OCI-LY1 (cell line): ENCODE results near the gene SAG.

Experiments
- H2AFZ ChIP-seq: fragments of 200-600 bp; sonication (generic), shearing (Covaris generic); 2 replicates; pipeline ENCODE4 v1.6.0; 2014; ENCODE audit warnings: antibody characterized with exemption, mild to moderate bottlenecking, low read length
- H3F3A ChIP-seq: fragments of 200-600 bp; sonication (generic), shearing (Covaris generic); 2 replicates; pipeline ENCODE4 v1.6.0; 2014; ENCODE audit warnings: mild to moderate bottlenecking, antibody characterized with exemption, low read length, moderate library complexity; ENCODE audit not compliant: insufficient read depth
- H3K27ac ChIP-seq: fragments of 200-600 bp; sonication (generic); 2 replicates; pipeline ENCODE4 v1.5.1; 2014; ENCODE audit warnings: low read length, mixed run types, mild to moderate bottlenecking, low read depth; ENCODE audit not compliant: poor library complexity, severe bottlenecking
- H3K27me3 ChIP-seq: fragments of 200-600 bp; sonication (generic); 2 replicates; pipeline ENCODE4 v1.6.0; 2014; ENCODE audit warnings: antibody characterized with exemption, mild to moderate bottlenecking, low read length, moderate library complexity; ENCODE audit not compliant: insufficient read depth
- H3K36me3 ChIP-seq: fragments of 200-600 bp; sonication (generic); 2 replicates; pipeline ENCODE4 v1.6.1; 2014; ENCODE audit warnings: mild to moderate bottlenecking, antibody characterized with exemption, low read length, moderate library complexity, mixed read lengths; ENCODE audit not compliant: insufficient read depth
- H3K4me1 ChIP-seq: fragments of 200-600 bp; sonication (generic); 2 replicates; pipeline ENCODE4 v1.5.1; 2014; ENCODE audit warnings: mild to moderate bottlenecking, low read length, moderate library complexity; ENCODE audit not compliant: insufficient read depth, severe bottlenecking
- H3K4me2 ChIP-seq: fragments of 200-600 bp; sonication (generic), shearing (Covaris generic); 2 replicates; pipeline ENCODE4 v1.6.1; 2014; ENCODE audit warnings: low read length
- H3K4me3 ChIP-seq: fragments of 200-600 bp; sonication (generic); 2 replicates; pipeline ENCODE4 v1.5.1; 2014; ENCODE audit warnings: low read length, low read depth, mild to moderate bottlenecking, mixed read lengths; ENCODE audit not compliant: poor library complexity, severe bottlenecking
- H3K79me2 ChIP-seq: fragments of 200-600 bp; shearing (Covaris generic); 2 replicates; pipeline ENCODE4 v1.6.1; 2016; ENCODE audit warnings: mixed run types, low read length, mixed read lengths; ENCODE audit not compliant: insufficient read depth
- H3K9ac ChIP-seq: fragments of 200-600 bp; sonication (generic), shearing (Covaris generic); 2 replicates; pipeline ENCODE4 v1.6.1; 2014; ENCODE audit warnings: mild to moderate bottlenecking, low read length, mixed read lengths
- H3K9me2 ChIP-seq: fragments of 200-600 bp; sonication (generic), shearing (Covaris generic); 2 replicates; pipeline ENCODE4 v1.6.1; 2014; ENCODE audit warnings: low read depth, mild to moderate bottlenecking, low read length, mixed read lengths
- H3K9me3 ChIP-seq: fragments of 200-600 bp; shearing (Covaris generic); 2 replicates; pipeline ENCODE4 v1.6.1; 2014; ENCODE audit warnings: low read length, mixed read lengths
- H4K20me1 ChIP-seq: fragments of 200-600 bp; sonication (generic), shearing (Covaris generic); 2 replicates; pipeline ENCODE4 v1.6.0; 2016; ENCODE audit warnings: mild to moderate bottlenecking, low read length; ENCODE audit not compliant: insufficient read depth
- EZH2 ChIP-seq: fragments of 200-600 bp; sonication (generic), shearing (Covaris generic); IDR thresholded peaks from 2 replicates; pipeline ENCODE4 v1.8.0; 2017; ENCODE audit warnings: borderline replicate concordance, mixed run types, mild to moderate bottlenecking, antibody characterized with exemption, low read length, moderate library complexity, mixed read lengths
- TF ChIP-seq, protein P1 (sequence below): fragments of 200-600 bp; sonication (generic), shearing (Covaris generic); IDR thresholded peaks from 2 replicates; pipeline ENCODE4 v1.5.1; 2017; ENCODE audit warnings: mild to moderate bottlenecking, antibody characterized with exemption, low read length, moderate library complexity, mixed read lengths

Gene SAG

GRCh38 chr2:233326500-233326899, 18.9 kb downstream of the SAG start:
- Histone ChIP-seq H3K9me2 (no peaks in the 10 kb centered on the region), H4K20me1 (no peaks in the 10 kb centered on the region), H3K36me3 (no peaks in the 10 kb centered on the region), H3K9ac (no peak overlapping the region), H3K4me3 (no peak overlapping the region), H3K27me3 (no peaks in the 10 kb centered on the region; the same call in 1 of the 2 replicates), H3K4me1 (peaks cover 11% of the 10 kb centered on the region), H3K79me2 (no peaks in the 10 kb centered on the region), H2AFZ (no peak overlapping the region), H3K9me3 (0 out of 2 replicates have a peak, but pooled peaks cover 2% of the 10 kb centered on the region), H3F3A (no peaks in the 10 kb centered on the region), H3K4me2 (no peak overlapping the region), H3K27ac (no peak overlapping the region)
- TF ChIP-seq, protein P1, sequence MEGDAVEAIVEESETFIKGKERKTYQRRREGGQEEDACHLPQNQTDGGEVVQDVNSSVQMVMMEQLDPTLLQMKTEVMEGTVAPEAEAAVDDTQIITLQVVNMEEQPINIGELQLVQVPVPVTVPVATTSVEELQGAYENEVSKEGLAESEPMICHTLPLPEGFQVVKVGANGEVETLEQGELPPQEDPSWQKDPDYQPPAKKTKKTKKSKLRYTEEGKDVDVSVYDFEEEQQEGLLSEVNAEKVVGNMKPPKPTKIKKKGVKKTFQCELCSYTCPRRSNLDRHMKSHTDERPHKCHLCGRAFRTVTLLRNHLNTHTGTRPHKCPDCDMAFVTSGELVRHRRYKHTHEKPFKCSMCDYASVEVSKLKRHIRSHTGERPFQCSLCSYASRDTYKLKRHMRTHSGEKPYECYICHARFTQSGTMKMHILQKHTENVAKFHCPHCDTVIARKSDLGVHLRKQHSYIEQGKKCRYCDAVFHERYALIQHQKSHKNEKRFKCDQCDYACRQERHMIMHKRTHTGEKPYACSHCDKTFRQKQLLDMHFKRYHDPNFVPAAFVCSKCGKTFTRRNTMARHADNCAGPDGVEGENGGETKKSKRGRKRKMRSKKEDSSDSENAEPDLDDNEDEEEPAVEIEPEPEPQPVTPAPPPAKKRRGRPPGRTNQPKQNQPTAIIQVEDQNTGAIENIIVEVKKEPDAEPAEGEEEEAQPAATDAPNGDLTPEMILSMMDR, result no peak
- TF ChIP-seq EZH2, result no peak

DNA sequence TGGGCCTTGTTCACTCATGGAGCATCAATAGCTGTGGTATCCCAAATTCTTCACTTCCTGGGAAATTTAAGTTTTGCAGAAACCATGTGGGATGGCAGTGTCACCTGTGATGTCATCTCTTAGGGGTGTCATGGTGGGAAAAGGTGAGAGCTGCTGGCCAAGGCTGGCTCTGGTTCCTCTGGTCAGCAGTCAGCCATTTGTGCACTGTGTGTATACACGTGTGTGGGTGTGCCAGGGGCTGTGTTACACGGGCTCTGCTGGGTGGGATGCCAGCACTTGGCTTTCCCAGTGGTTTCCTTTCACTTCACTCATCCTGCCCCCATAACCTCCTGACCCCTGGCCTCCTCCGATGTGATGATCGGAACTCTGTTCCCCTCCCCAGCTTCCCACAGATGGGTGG, 21.3 kb downstream of the SAG start:
- Histone ChIP-seq H3K9ac (no peak overlapping the region), H4K20me1 (no peaks in the 10 kb centered on the region), H2AFZ (no peak overlapping the region), H3K36me3 (no peaks in the 10 kb centered on the region), H3F3A (no peaks in the 10 kb centered on the region), H3K4me2 (no peak overlapping the region), H3K79me2 (no peaks in the 10 kb centered on the region), H3K9me2 (no peaks in the 10 kb centered on the region), H3K9me3 (0 out of 2 replicates have a peak, but pooled peaks cover 2% of the 10 kb centered on the region), H3K4me3 (no peak overlapping the region), H3K4me1 (peaks cover 12% of the 10 kb centered on the region), H3K27ac (no peak overlapping the region), H3K27me3 (no peaks in the 10 kb centered on the region; the same call in 1 of the 2 replicates)
- TF ChIP-seq, protein P1, result no peak
- no peak for TF ChIP-seq EZH2

DNA sequence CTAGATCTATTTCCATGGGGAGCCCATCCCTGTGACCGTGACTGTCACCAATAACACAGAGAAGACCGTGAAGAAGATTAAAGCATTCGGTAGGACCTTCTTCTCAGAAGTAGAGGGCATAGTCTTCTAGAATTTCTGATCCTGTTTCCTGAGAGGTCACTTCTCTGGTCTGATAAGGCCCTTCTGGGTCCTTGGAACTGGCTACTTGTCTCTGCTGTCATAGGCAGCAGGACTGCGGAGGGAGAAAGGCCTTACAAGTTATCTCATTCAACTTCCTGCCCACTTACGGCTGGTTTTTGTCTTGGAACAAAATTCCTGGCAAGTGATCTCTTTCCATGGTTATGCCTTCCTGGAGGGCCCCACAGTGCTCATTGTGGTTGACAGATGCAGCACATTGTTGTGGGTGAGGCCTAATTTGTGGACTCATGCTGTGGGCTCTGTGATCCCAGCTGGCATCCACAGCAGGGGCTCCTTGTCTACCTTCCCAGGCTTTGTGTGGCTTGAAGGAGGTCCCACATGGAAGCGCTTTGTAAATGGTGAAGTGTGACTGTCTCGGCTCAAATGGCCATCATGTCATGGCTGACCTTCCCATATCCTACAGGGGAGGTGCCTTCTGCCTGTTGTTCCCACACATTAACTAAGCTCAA, 22.0 kb downstream of the SAG start:
- TF ChIP-seq, protein P1, result no peak
- no peak for TF ChIP-seq EZH2
- Histone ChIP-seq H3K27ac (no peak overlapping the region), H4K20me1 (no peaks in the 10 kb centered on the region), H3K9ac (no peak overlapping the region), H3K79me2 (no peaks in the 10 kb centered on the region), H3K4me1 (peaks cover 12% of the 10 kb centered on the region), H3K27me3 (no peaks in the 10 kb centered on the region; the same call in 1 of the 2 replicates), H3K9me3 (0 out of 2 replicates have a peak, but pooled peaks cover 2% of the 10 kb centered on the region), H3K4me3 (no peak overlapping the region), H3K36me3 (no peaks in the 10 kb centered on the region), H2AFZ (no peak overlapping the region), H3K4me2 (no peak overlapping the region), H3K9me2 (no peaks in the 10 kb centered on the region), H3F3A (no peaks in the 10 kb centered on the region)
